HEK293 (cell line): ENCODE measurements around the gene SH3BP4.

Experiments used
- CTCF ChIP-seq: fragments of 450-650 bp; formaldehyde crosslinking; IDR thresholded peaks from 2 replicates; pipeline ENCODE4 v1.5.1; 2016; ENCODE audit warnings: missing biosample characterization, missing genetic modification characterization
- KLF16 ChIP-seq: fragments of 450-650 bp; formaldehyde crosslinking; IDR thresholded peaks from 2 replicates; pipeline ENCODE4 v1.5.1; 2017; ENCODE audit warnings: missing biosample characterization, missing genetic modification characterization
- SETDB1 ChIP-seq: IDR thresholded peaks from one replicate; pipeline ENCODE4 v1.6.1; 2017; ENCODE audit warnings: mild to moderate bottlenecking, low read length, moderate library complexity, mixed read lengths; ENCODE audit not compliant: insufficient read length
- ZNF449 ChIP-seq: fragments of 450-650 bp; formaldehyde crosslinking; IDR thresholded peaks from 2 replicates; pipeline ENCODE4 v1.5.1; 2017; ENCODE audit warnings: missing biosample characterization, mild to moderate bottlenecking, missing genetic modification characterization, moderate library complexity

GRCh38 chr2:234916674-234917073, 35.1 kb upstream of the SH3BP4 start:
- TF ChIP-seq ZNF449 (tag by site-specific recombination) (no peak), CTCF (tag by site-specific recombination) (peak; percentile 25; the same call in 1 of the 2 replicates), SETDB1 (no peak), KLF16 (tag by site-specific recombination) (no peak)
